HCT116 (cell line): Measurements from ENCODE around the gene LRP4. TPM values are rescaled to one million over a fixed set of nuclear protein-coding genes. Genes with fewer than 3 reads are reported as not detected.

ENCODE experiments used
- ATAC-seq: fragments of 200-7000 bp; cut with Tn5 transposase; 2 replicates; pipeline ENCODE4 v1.9.1; 2020; ENCODE audit warnings: mild to moderate bottlenecking, moderate library complexity
- BruUV-seq: library from RNA; stranded (reverse); fragments of 400-500 nt; replicated peaks from 2 replicates; lab custom pipeline; 2021; lab: Mats Ljungman, UMichigan
- CTCF ChIA-PET: fragments of 300-600 bp; sonication (Branson Sonifier 250); formaldehyde crosslinking; loops from one replicate; lab custom pipeline; 2021; ENCODE audit warnings: antibody characterized with exemption; lab: Charles Lee
- POLR2A ChIA-PET: fragments of 300-600, 350-600 bp; sonication (Branson Sonifier 250); formaldehyde crosslinking; loops from one replicate; lab custom pipeline; 2021; ENCODE audit warnings: antibody characterized with exemption; lab: Charles Lee
- RAD21 ChIA-PET, 2 experiments: fragments of 300-600 bp; sonication (Branson Sonifier 250); formaldehyde crosslinking; loops; one replicate each; lab custom pipeline; 2023; ENCODE audit warnings: low total read pairs in 2 of 2; ENCODE audit not compliant: uncharacterized antibody in 2 of 2, unreplicated experiment in 2 of 2, low non-redundant PET in 1 of 2; lab: Charles Lee
- DNase-seq: peaks from one replicate; pipeline ENCODE4 v3.0.0-alpha.2; 2010; ENCODE audit warnings: low read depth, low spot score
- H2AFZ ChIP-seq: fragments of 200-600 bp; shearing (Covaris generic), sonication (generic); 2 replicates; pipeline ENCODE4 v1.6.1; 2017; ENCODE audit warnings: low read depth, mixed run types, mixed read lengths, antibody characterized with exemption, low read length; ENCODE audit not compliant: poor library complexity, severe bottlenecking
- H3K27ac ChIP-seq: 2 replicates; pipeline ENCODE4 v1.5.1; 2012; ENCODE audit warnings: low read depth, low read length
- H3K27me3 ChIP-seq: fragments of 200-600 bp; sonication (generic); 2 replicates; pipeline ENCODE4 v1.6.1; 2016; ENCODE audit warnings: mixed run types, low read length, mixed read lengths; ENCODE audit not compliant: insufficient read depth
- H3K36me3 ChIP-seq, 2 experiments: fragments of 200-500 bp in 1 of 2; fragments of 200-600 bp in 1 of 2; sonication (Bioruptor generic) in 1 of 2; sonication (generic) in 1 of 2; 2 replicates each; pipeline versions ENCODE4 v1.5.1 to v1.6.1; 2014 to 2016; ENCODE audit warnings: low read length in 2 of 2, inconsistent platforms in 1 of 2, mixed read lengths in 1 of 2, mixed run types in 1 of 2; ENCODE audit not compliant: insufficient read depth in 2 of 2, control insufficient read depth in 1 of 2
- H3K4me1 ChIP-seq, 2 experiments: fragments of 200-600 bp in 1 of 2; sonication (generic) in 1 of 2; 2 replicates each; pipeline versions ENCODE4 v1.5.1 to v1.6.1; 2012 to 2017; ENCODE audit warnings: low read length in 2 of 2, inconsistent platforms in 1 of 2, mild to moderate bottlenecking in 1 of 2, mixed read lengths in 1 of 2, mixed run types in 1 of 2, moderate library complexity in 1 of 2; ENCODE audit not compliant: insufficient read depth in 2 of 2, control insufficient read depth in 1 of 2
- H3K4me2 ChIP-seq: fragments of 200-600 bp; sonication (generic); 2 replicates; pipeline ENCODE4 v1.6.1; 2017; ENCODE audit warnings: mixed run types, low read length, mixed read lengths
- H3K4me3 ChIP-seq, 2 experiments: fragments of 200-600 bp in 1 of 2; sonication (generic) in 1 of 2; replicated peaks in 1 of 2; 2 replicates each; pipeline ENCODE4 v1.5.1; 2011 to 2016; ENCODE audit warnings: low read length in 2 of 2, control low read depth in 1 of 2, low read depth in 1 of 2, mild to moderate bottlenecking in 1 of 2, mixed read lengths in 1 of 2, mixed run types in 1 of 2
- H3K79me2 ChIP-seq: fragments of 200-600 bp; sonication (generic); 2 replicates; pipeline ENCODE4 v1.6.1; 2017; ENCODE audit warnings: mild to moderate bottlenecking, mixed run types, low read length, moderate library complexity, mixed read lengths; ENCODE audit not compliant: insufficient read depth
- H3K9ac ChIP-seq: fragments of 200-600 bp; sonication (generic); 2 replicates; pipeline ENCODE4 v1.6.1; 2016; ENCODE audit warnings: low read length, mixed read lengths
- H3K9me2 ChIP-seq: fragments of 200-600 bp; sonication (generic), shearing (Covaris generic); 2 replicates; pipeline ENCODE4 v1.6.1; 2017; ENCODE audit warnings: mixed run types, mild to moderate bottlenecking, moderate library complexity; ENCODE audit not compliant: insufficient read depth
- H3K9me3 ChIP-seq, 2 experiments: fragments of 200-500 bp in 1 of 2; fragments of 200-600 bp in 1 of 2; sonication (Bioruptor generic) in 1 of 2; sonication (generic) in 1 of 2; 2 replicates each; pipeline ENCODE4 v1.6.1; 2014 to 2017; ENCODE audit warnings: low read length in 2 of 2, mixed read lengths in 2 of 2, inconsistent platforms in 1 of 2, low read depth in 1 of 2, mild to moderate bottlenecking in 1 of 2, mixed run types in 1 of 2, moderate library complexity in 1 of 2; ENCODE audit not compliant: control insufficient read depth in 1 of 2, insufficient read depth in 1 of 2
- H4K20me1 ChIP-seq: fragments of 200-600 bp; sonication (generic), shearing (Covaris generic); 2 replicates; pipeline ENCODE4 v1.6.1; 2017; ENCODE audit warnings: mixed run types, mild to moderate bottlenecking, moderate library complexity; ENCODE audit not compliant: insufficient read depth
- CEBPB ChIP-seq: IDR thresholded peaks from 2 replicates; pipeline ENCODE4 v1.6.1; 2012; ENCODE audit warnings: low read depth
- ELF1 ChIP-seq: IDR thresholded peaks from 2 replicates; pipeline ENCODE4 v1.6.1; 2012; ENCODE audit warnings: low read depth, borderline replicate concordance
- EZH2phosphoT487 ChIP-seq: fragments of 200-600 bp; IDR thresholded peaks from 2 replicates; pipeline ENCODE4 v1.6.1; 2018; ENCODE audit warnings: antibody characterized with exemption, borderline replicate concordance
- POLR2A ChIP-seq: IDR thresholded peaks from 2 replicates; pipeline ENCODE4 v1.7.0; 2011; ENCODE audit warnings: borderline replicate concordance; ENCODE audit not compliant: insufficient read depth, insufficient read length; ENCODE audit errors: extremely low read depth
- POLR2AphosphoS5 ChIP-seq: IDR thresholded peaks from 2 replicates; pipeline ENCODE4 v1.6.1; 2011; ENCODE audit warnings: mild to moderate bottlenecking, low read depth, low read length, moderate library complexity
- RAD21 ChIP-seq: IDR thresholded peaks from 2 replicates; pipeline ENCODE4 v1.6.1; 2012; ENCODE audit warnings: low read depth, mild to moderate bottlenecking
- REST ChIP-seq: IDR thresholded peaks from 2 replicates; pipeline ENCODE4 v1.6.1; 2012; ENCODE audit warnings: low read depth
- SP1 ChIP-seq: IDR thresholded peaks from 2 replicates; pipeline ENCODE4 v1.6.1; 2012; ENCODE audit warnings: low read depth
- TCF7L2 ChIP-seq: IDR thresholded peaks from 2 replicates; pipeline ENCODE4 v1.7.0; 2011; ENCODE audit warnings: borderline replicate concordance, inconsistent platforms; ENCODE audit not compliant: insufficient read depth, insufficient read length; ENCODE audit errors: extremely low read depth
- ZFX ChIP-seq: fragments of 450-650 bp; IDR thresholded peaks from 2 replicates; pipeline ENCODE4 v1.6.1; 2017
- ZNF274 ChIP-seq: fragments of 200-500 bp; sonication (Bioruptor generic); IDR thresholded peaks from 2 replicates; pipeline ENCODE4 v1.6.1; 2014; ENCODE audit warnings: mild to moderate bottlenecking, low read depth, low read length, inconsistent platforms
- intact Hi-C: fragments of 100-400 bp; cut with micrococcal nuclease; formaldehyde crosslinking; loops from 2 replicates; pipeline ENCODE4 v1.10.0; 2022
- total RNA-seq: library from RNA; stranded (reverse); gene quantifications from one replicate; pipeline ENCODE4 v1.2.1, GENCODE V29; 2021; ENCODE audit not compliant: unreplicated experiment
- TF ChIP-seq, protein P1 (sequence below), 3 experiments: fragments of 200-600 bp in 1 of 3; sonication (generic) in 1 of 3; IDR thresholded peaks in 2 of 3; conservative IDR thresholded peaks in 1 of 3; 2 replicates each; pipeline ENCODE4 v1.5.1; 2012 to 2017; ENCODE audit warnings: low read depth in 2 of 3, low read length in 2 of 3, antibody characterized with exemption in 1 of 3, borderline replicate concordance in 1 of 3, control low read depth in 1 of 3, mild to moderate bottlenecking in 1 of 3, mixed read lengths in 1 of 3, mixed run types in 1 of 3, moderate library complexity in 1 of 3; ENCODE audit not compliant: insufficient read depth in 1 of 3
- TF ChIP-seq, protein P2 (sequence below): IDR thresholded peaks from 2 replicates; pipeline ENCODE4 v1.6.1; 2012
- TF ChIP-seq, protein P3 (sequence below): IDR thresholded peaks from 2 replicates; pipeline ENCODE4 v1.6.1; 2012

The LRP4 gene
- total RNA-seq, 1 experiment from 2014 or later: 7.4 TPM

- CTCF ChIA-PET: interaction anchor here (0.7 kb wide), 1 partner anchor 14 kb away, joined by 3 read pairs; no protein-coding TSS in a partner anchor
- no peak for ATAC-seq
- Histone ChIP-seq H3K79me2 (no peaks in the 10 kb centered on the region), H3K4me3 (no peak overlapping the region), H3K36me3 (no peaks in the 10 kb centered on the region), H3K9ac (no peak overlapping the region), H3K4me2 (no peak overlapping the region), H3K27ac (no peak overlapping the region)
- RAD21 ChIA-PET: no interaction called here
- TF ChIP-seq TCF7L2 (no peak), ZNF274 (no peak), RAD21 (no peak), EZH2phosphoT487 (no peak), CEBPB (no peak), POLR2A (no peak), REST (no peak), ELF1 (no peak), POLR2AphosphoS5 (no peak), SP1 (no peak), ZFX (no peak)
- TF ChIP-seq, protein P1, sequence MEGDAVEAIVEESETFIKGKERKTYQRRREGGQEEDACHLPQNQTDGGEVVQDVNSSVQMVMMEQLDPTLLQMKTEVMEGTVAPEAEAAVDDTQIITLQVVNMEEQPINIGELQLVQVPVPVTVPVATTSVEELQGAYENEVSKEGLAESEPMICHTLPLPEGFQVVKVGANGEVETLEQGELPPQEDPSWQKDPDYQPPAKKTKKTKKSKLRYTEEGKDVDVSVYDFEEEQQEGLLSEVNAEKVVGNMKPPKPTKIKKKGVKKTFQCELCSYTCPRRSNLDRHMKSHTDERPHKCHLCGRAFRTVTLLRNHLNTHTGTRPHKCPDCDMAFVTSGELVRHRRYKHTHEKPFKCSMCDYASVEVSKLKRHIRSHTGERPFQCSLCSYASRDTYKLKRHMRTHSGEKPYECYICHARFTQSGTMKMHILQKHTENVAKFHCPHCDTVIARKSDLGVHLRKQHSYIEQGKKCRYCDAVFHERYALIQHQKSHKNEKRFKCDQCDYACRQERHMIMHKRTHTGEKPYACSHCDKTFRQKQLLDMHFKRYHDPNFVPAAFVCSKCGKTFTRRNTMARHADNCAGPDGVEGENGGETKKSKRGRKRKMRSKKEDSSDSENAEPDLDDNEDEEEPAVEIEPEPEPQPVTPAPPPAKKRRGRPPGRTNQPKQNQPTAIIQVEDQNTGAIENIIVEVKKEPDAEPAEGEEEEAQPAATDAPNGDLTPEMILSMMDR (IDR thresholded peaks at IDR 0.05 in 2 of 3, conservative IDR thresholded peaks at IDR 0.05 in 1 of 3; ENCODE audit: borderline replicate concordance in 1 of 3, insufficient read depth in 1 of 3, low read depth in 2 of 3, low read length in 2 of 3): no peak
- TF ChIP-seq, protein P2, sequence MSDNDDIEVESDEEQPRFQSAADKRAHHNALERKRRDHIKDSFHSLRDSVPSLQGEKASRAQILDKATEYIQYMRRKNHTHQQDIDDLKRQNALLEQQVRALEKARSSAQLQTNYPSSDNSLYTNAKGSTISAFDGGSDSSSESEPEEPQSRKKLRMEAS: no peak
- TF ChIP-seq, protein P3, sequence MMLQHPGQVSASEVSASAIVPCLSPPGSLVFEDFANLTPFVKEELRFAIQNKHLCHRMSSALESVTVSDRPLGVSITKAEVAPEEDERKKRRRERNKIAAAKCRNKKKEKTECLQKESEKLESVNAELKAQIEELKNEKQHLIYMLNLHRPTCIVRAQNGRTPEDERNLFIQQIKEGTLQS: no peak
- TF ChIP-seq, all 23 proteins: peak for 0
- no TSS peak for BruUV-seq
- H3K27me3 ChIP-seq: no peaks in the 10 kb centered on the region
- H4K20me1 ChIP-seq: no peaks in the 10 kb centered on the region
- H3K9me2 ChIP-seq: no peaks in the 10 kb centered on the region
- intact Hi-C loops: no loop called here
- no peak overlapping the region for H2AFZ ChIP-seq
- POLR2A ChIA-PET: no interaction called here
- no peaks in the 10 kb centered on the region for H3K9me3 ChIP-seq
- DNase-seq: no peak
- peaks cover 0 to 2% of the 10 kb centered on the region in 2 experiments; a peak in 2 of 4 replicates for H3K4me1 ChIP-seq
Observed at GRCh38 chr11:46901156-46901555, 17.2 kb downstream of the LRP4 start.
